Fibroblast of lung (primary cell): ENCODE measurements around the gene TP63.

Experiments
- CTCF ChIP-seq, 2 donors: IDR thresholded peaks in 1 of 2; conservative IDR thresholded peaks in 1 of 2; 1 replicate in 1 of 2; 2 replicates in 1 of 2; pipeline ENCODE4 v1.5.1; 2011 to 2012; ENCODE audit warnings: low read length in 2 of 2, control low read depth in 1 of 2, inconsistent platforms in 1 of 2, low read depth in 1 of 2, mild to moderate bottlenecking in 1 of 2
- EZH2 ChIP-seq: IDR thresholded peaks from 2 replicates; pipeline ENCODE4 v1.5.1; 2012; ENCODE audit warnings: low read length, control low read depth, mild to moderate bottlenecking; ENCODE audit errors: missing control alignments

GRCh38 chr3:189613122-189613521, 18.1 kb upstream of the TP63 start:
- TF ChIP-seq CTCF (conservative IDR thresholded peaks at IDR 0.05 in 1 of 2, IDR thresholded peaks at IDR 0.05 in 1 of 2; ENCODE audit: low read depth in 1 of 2, low read length in 2 of 2): no peak
- TF ChIP-seq EZH2: no peak
